HG03571 (cell line): ENCODE results near the gene VWA8.
"Not testable (repeated sequence)": the region's sequence is repeated elsewhere in the genome, so short reads cannot be mapped to it uniquely, and the experiment has no call there.

Experiments used
- ATAC-seq: cut with Tn5 transposase; IDR thresholded peaks from one replicate; pipeline ENCODE4 v1.9.1; 2021; ENCODE audit not compliant: unreplicated experiment

VWA8 gene

GRCh38 chr13:41622432-41623429, 338.2 kb downstream of the VWA8 start:
- ATAC-seq = no peak

DNA sequence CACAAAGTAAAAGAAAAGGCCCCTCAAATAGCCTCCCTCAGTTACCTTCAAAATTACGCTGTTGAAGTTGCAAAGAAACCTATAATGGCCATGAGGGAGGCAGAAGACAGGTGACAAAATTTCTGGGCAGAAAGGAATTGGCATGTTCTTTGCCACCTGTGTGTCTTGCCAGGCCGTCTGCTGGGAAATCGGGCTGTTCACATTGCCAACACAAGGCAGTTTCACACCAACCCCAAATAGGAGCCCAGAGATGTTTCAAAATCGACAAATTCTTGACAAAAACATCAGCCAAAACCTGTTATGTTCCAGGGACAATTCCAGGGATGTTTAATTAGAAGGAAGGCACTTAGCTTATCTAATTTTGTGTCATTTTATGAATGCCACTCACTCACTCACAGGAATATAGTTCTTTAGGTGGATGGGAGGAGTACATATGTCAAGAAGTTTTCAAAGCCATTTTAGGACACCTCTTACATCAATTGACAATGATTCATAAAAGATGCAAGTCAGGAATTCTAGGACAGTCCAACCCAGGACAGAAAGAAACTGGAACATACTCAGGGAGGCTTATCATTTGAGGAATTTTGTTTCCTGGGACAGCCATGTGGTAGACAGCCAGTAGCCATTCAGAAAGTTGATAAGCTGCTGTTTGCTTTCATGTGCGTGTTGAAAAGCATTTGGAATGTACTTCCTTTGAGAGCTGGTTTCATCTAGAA, 339.0 kb downstream of the VWA8 start:
- no peak for ATAC-seq

GRCh38 chr13:41617633-41618032, 343.3 kb downstream of the VWA8 start:
- ATAC-seq = not testable (repeated sequence)

DNA sequence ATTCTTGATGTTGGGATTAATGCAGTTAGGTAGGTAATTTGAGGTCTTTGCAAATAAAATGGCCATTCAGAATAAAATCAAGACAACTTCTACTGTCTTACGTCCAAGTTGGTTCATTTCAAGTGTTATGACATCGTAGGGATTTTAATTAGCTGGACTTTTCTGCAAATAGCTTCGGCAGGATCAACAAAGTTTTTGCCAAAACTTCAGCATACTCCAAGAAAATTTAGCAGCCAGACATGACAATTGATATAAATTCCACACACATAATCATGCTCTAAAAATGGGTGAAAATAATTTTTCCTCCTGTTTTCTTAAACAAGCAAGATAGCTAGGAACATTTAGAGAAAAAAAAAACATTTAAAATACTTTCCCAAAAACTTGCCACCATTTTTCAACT, 344.8 kb downstream of the VWA8 start:
- no peak for ATAC-seq

- no peak for ATAC-seq
These were observed 345.4 kb downstream of the VWA8 start for GRCh38 chr13:41615528-41615855.

- ATAC-seq = no peak
These were observed 346.0 kb downstream of the VWA8 start for GRCh38 chr13:41614671-41615527.

DNA sequence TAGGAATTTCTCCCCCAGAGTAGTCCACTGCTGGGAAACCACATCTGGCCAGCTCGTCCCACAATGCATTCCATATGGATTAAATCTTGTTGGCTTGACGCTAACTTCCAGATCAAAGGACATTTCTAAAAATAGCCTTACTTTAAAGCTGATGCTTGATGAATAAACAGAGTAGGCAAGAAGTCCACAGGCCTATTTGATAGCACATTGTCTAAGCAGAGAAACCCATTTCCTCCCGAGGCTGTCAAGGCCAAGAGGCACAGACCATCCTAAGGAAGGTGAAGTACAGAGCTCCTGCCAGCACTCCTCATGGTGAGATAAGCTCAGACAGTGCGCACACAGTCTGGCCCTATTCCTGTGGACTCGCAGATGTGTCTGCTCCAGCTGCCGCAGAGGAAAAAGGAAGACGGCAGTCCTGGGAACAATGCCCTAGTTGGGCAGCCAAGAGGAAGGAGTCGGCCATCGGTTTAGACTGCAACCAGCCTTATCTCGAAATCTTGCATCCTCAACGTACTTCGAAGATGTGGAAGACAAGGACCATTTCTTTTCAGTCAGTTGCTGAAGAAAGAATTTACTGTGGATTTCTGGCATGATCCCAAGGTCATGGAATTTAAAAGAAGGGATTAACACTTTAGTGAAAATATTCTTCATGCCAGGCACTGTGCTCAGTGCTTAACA, 346.8 kb downstream of the VWA8 start:
- ATAC-seq = no peak

DNA sequence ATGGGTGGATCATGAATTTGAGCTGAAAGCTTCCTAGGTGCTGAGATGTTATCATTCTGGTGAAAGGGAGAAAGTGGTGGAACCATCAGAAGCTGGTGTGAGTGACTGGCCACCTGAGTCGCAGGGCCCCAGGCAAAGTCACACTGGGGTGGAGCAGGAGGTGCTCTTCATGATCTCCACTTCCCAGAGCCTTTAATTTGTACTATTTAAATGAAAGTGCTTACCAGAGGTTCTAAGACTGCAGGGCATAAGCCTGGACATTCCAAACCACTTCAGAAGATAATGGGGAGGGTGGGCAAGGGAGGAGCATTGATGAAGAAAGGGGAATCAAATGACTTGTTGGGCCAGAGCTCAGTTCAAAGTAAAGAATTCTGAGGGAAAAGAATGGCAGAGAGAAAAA, 347.4 kb downstream of the VWA8 start:
- no peak for ATAC-seq

GRCh38 chr13:41611385-41611784, 349.5 kb downstream of the VWA8 start:
- no peak for ATAC-seq

- ATAC-seq = no peak
These were observed 350.5 kb downstream of the VWA8 start for GRCh38 chr13:41610404-41610803.

DNA sequence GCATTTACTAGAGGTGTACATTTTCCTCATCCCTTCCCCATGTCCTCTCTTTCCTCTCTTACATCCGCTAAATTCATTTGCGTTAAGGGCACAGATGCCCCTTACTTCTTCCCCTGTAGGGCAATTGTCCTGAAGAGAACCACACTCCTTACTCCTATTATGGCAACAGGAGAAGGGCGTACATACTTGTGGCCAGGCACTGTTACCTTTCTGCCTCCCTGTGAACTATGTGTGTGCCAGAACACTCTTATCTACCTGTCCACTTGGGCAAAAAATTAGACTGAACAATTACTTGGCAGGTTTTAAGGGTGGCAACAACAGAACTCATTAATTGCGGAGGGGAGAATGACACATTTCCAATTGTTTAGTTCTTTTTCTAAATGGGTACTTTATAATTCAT, 351.1 kb downstream of the VWA8 start:
- no peak for ATAC-seq

DNA sequence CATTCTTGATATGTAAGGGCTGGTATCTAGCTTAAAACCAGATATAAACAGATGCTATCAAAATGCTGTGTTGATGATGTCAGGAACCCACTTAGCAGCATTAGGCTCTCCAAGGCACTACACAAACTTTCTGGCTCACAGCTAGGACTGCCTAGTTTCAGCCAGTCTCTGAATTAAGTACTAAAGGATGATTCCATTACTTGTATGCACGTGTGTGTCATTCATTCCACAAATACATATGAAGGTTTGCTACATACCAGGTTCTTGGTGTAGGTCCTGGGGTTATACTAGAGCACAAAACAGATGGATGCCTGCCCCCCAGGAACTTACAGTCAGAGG, 352.1 kb downstream of the VWA8 start:
- no peak for ATAC-seq

GRCh38 chr13:41608111-41608838, 352.6 kb downstream of the VWA8 start:
- ATAC-seq = no peak

DNA sequence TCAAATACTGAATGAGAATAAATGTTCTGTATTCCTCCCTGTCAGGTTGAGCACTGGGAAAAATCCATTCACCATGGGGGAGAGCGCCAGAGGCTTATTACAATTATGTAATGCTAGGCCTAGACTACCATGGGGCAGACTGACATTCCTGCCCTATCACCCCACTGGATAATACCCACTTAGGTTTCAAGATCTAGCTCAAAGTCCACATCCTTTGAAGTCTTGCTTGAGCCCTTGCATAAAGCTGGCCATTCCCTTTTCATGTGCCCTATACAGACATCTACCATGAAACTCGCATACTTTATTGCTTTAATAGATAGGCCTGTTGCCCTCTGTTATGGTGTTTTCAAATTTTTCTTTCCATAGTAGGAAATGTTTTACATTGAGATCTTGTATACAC, 354.3 kb downstream of the VWA8 start:
- no peak for ATAC-seq

- no peak for ATAC-seq
These were observed 355.3 kb downstream of the VWA8 start for GRCh38 chr13:41605319-41606285.

DNA sequence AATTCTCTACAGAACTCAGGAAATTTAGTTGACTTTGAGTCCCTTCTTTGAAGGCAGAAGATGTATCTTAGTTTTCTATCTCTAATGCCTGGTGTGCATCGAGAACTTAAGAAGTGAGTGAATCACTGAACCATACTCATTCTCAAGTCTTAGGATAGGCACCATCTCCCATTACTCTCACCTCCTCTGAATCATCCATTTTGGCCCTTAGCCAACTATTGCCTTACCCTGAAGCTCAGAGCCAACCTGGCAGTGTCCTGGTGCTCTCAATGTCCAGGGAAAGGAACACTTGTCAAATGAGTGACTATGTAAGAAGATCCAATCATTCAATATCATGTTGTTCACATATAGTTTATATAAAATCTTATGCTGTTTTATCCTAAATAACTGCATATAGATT, 357.0 kb downstream of the VWA8 start:
- no peak for ATAC-seq

- ATAC-seq = no peak
These were observed 359.0 kb downstream of the VWA8 start for GRCh38 chr13:41601718-41602445.

GRCh38 chr13:41599619-41600018, 361.3 kb downstream of the VWA8 start:
- ATAC-seq = no peak
